ENCODE measurements around the gene TPM1.

GRCh38 chr15:63022663-63023062 lies 19.9 kb upstream of the TPM1 start:
- TF ChIP-seq CTCF (conservative IDR thresholded peaks at IDR 0.05 in 1 of 2, IDR thresholded peaks at IDR 0.05 in 1 of 2; ENCODE audit: low read depth in 1 of 2, low read length in 2 of 2) (no peak), EZH2 (IDR thresholded peaks at IDR 0.05; ENCODE audit: low read length, missing control alignments) (no peak)
